DMS53 (cell line): ENCODE results near the gene NLRP10.

Experiments
- DNase-seq: peaks from one replicate; lab custom pipeline; 2025; lab: John Stamatoyannopoulos, UW

Gene NLRP10

GRCh38 chr11:7977232-7977917 is 12.1 kb upstream of the NLRP10 start:
- DNase-seq = no peak

- DNase-seq = no peak
These were observed 9.4 kb upstream of the NLRP10 start for GRCh38 chr11:7974668-7975067.

DNA sequence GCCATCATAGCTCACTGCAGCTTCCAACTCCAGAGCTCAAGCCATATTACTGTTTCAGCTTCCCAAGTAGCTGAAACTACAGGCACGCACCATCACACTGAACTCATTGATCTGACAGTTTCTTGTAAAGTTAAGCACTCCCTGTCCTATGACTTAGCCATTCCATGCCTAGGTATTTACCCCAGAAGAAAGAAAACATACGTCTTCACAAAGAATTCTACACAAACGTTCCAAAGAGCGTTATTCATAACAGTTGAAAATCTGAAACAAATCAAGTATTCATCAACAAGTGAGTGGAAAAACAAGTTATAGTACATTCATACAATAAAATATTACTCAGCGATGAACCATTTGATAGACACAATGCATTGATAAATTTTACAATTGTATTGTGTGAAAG is 7.8 kb upstream of the NLRP10 start:
- DNase-seq = no peak

GRCh38 chr11:7971846-7972245 is 6.6 kb upstream of the NLRP10 start:
- DNase-seq = no peak

GRCh38 chr11:7969756-7970646 is 4.8 kb upstream of the NLRP10 start:
- no peak for DNase-seq

DNA sequence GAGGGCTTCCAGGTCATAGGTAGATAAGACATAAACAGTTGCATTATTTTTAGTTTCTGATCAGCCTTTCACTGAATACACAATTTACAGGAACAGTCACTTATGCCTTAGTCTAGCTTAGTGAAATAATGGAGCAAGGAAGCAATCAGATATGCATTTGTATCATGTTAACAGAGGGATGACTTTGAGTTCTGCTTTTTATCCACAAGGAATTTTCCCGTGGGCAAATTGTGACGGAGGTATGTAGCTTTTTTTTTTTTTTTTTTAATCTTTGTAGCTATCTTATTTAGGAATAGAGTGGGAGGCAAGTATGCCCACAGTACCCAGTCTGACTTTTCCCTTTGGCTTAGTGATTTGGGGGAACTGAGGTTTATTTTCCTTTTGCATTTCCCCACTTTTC is 3.4 kb upstream of the NLRP10 start:
- no peak for DNase-seq

DNA sequence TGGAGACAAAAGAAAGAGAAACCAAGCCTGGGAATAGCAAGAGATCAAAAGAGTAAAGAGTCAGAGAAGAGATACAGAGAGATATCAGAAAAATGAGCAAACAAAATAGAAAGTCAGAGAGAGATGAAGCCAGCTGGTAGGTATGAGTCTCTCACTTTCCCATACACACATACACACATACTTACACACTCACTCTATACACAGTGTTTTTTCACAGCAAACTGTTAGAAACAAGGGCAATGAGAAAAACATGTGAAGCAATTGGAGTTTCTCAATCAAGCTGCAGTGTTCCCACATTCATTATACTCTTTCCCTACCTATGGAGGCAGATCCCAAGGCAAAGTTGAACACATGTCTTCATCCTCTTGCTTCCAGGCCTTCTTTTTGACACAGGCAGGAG is 2.6 kb upstream of the NLRP10 start:
- no peak for DNase-seq

GRCh38 chr11:7967097-7967496 is 1.9 kb upstream of the NLRP10 start:
- DNase-seq = no peak

GRCh38 chr11:7964873-7965272 is 374 bp downstream of the NLRP10 start:
- no peak for DNase-seq

DNA sequence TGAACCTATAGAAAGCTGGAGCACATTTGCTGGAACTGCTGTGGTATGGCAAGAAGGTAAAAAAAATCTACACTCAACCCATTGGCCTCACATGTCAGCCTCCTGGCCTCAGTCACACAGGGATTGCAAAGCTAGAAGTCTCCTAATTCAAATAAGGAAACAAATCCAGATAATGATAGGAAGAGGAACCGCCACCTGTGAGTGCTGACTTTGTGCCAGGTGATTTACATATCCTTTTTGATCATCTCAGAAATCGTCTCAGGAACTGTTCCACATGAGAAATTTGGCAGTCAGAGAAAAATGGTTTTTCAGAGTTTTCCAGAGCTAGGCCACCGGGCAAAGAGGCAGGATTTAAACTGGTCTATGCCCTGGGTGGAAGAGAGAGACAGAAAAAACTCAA is 986 bp downstream of the NLRP10 start:
- DNase-seq = no peak

GRCh38 chr11:7955191-7955590 is 10.1 kb downstream of the NLRP10 start:
- DNase-seq = peak; percentile 86

DNA sequence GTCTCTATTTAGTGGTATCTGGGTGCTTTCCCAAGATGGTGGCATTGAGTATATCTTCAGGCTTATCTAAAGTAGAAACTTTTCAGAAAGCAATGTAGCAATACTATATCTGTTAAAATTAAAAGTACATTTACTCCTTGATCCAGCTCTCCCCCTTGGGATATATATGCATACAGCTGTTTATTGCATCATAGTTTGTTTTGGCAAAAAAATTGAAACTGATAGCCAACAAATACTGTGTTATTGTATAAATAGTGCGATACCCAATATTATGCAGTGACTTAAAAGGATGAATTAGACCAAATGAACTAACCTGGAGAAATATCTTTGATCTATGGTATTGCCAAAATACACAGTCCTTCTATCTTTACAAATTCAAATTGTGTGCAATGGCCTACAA is 15.3 kb downstream of the NLRP10 start:
- peak; percentile 13 for DNase-seq

DNA sequence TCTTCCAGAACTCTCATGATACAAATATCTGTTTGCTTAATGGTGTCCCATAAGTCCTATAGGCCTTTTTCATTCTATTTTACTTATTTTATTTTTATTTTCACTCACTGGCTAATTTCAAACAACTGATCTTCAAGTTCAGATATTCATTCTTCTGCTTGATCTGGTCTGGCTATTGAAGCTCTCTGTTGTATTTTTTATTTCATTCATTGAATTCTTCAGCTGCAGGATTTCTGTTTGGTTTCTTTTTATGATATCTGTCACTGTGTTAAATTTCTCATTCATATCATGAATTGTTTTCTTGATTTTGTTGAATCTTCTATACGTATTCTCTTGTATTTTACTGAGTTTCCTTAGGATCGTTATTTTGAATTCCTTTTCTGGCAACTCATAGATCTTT is 21.1 kb downstream of the NLRP10 start:
- DNase-seq = no peak

GRCh38 chr11:7941608-7942007 is 23.6 kb downstream of the NLRP10 start, which contains the start of gene OR10A3:
OR10A3 (minus strand) TSS chr11:7941708; CDS start chr11:7939520, 2,188 bp downstream.
- DNase-seq = no peak

DNA sequence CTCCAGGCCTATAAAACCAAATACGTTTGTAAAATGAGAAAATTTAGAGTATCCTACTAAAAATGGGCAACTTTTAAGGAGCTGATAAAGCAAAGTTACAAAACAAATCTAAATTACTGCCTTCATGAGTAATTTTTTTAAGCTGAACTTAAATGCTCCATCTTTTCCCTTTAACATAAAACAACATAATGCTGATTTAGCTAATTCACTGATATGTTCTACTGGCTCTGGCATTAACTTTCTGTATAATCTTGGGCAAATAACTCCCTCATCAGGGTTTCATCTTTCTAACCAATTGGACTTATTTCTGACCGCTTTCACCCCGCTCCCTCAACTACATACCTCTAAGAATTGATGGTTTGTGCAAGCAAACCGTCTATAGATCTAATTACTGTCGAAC is 24.1 kb downstream of the NLRP10 start:
- no peak for DNase-seq

DNA sequence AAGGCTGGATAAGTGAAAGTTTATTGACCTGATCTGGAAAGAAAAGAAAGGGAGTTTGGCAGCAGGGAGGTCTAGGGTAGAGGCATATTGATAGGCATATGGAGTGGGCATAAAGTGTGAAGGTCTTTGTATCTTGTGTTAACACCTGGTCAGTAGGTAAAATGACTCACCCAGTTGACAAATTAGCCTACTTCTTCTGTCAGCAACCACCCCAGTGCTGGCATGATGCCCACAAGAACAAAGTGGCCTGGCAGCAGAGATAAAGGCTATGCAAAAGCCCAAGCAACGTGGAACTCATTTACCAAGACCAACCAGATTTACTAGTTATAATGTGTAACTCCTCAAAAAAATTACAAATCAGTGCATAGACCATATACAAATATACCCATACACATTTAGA is 28.6 kb downstream of the NLRP10 start:
- DNase-seq = peak; percentile 88

DNA sequence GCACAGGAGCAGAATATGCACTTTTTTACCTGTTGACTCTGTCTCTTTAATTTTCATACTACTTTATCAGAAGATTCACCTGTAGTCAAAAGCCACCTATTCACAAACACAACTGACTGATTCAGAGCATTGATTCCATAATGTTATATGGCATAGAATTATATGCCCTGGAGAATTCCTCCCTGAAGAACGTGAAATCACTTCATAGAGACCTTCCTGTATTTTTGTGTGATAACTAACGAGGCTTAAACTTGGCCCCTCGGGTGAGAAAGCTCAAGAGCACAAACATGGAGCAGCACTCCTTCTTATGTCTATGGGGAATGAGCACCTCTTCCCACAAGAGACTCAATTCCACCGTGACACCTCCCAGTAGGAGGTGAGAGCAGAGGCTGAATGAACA is 34.1 kb downstream of the NLRP10 start, which contains the start of gene OR10A6:
Gene OR10A6, minus strand, starts transcription at position 101 of the 400 bp plus-strand sequence. CDS start 2,606 bp downstream, outside the sequence.
- DNase-seq = no peak

GRCh38 chr11:7927635-7928034 is 37.6 kb downstream of the NLRP10 start:
- no peak for DNase-seq

- no peak for DNase-seq
These were observed 40.7 kb downstream of the NLRP10 start for GRCh38 chr11:7924536-7924935.

DNA sequence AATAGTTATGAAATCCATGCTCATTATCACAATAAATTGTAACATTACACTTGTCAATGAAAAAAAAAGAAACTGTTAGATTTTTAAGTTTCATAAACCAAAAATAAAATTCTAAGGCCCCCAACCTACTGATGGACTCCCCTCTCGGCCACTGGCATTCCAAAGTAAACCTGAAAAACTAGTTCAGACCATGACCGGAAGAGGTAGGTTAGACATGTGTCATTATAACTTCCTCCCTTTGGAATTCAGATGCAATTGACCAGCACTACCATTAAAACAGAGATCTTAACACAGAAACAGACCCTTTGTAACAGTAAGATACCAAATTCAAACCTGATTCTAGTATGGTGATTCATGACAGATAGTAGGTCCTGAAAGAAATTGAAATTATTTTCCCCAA is 47.1 kb downstream of the NLRP10 start:
- DNase-seq = peak; percentile 9
